Heart left ventricle (tissue), 16 donors: ENCODE data around the gene TMEM203. TPM values are rescaled to one million over a fixed set of nuclear protein-coding genes. Genes with fewer than 3 reads are reported as not detected.
A peak's percentile ranks its signal among the peaks of the same experiment; 100 is the strongest.

Experiments
- ATAC-seq, 4 donors: fragments of 200-7000 bp; cut with Tn5 transposase; one replicate each; pipeline ENCODE4 v1.9.1; 2020 to 2022; ENCODE audit warnings: moderate library complexity in 4 of 4, mild to moderate bottlenecking in 3 of 4, moderate number of reproducible peaks in 1 of 4
- DNase-seq, 5 donors: peaks; one replicate each; pipeline ENCODE4 v3.0.0-alpha.2; 2020
- H3K27ac ChIP-seq, 12 donors: fragments of 200-600 bp; sonication (generic) in 4 of 12; one replicate each; pipeline versions ENCODE4 v1.5.0 to v1.8.0; 2016 to 2022; ENCODE audit warnings: mild to moderate bottlenecking in 2 of 12
- H3K27me3 ChIP-seq, 9 donors: fragments of 200-600 bp; sonication (generic) in 2 of 9; one replicate each; pipeline versions ENCODE4 v1.5.1 to v1.8.0; 2016 to 2022; ENCODE audit warnings: mild to moderate bottlenecking in 3 of 9
- H3K36me3 ChIP-seq, 9 donors: fragments of 200-600 bp; sonication (generic) in 2 of 9; one replicate each; pipeline versions ENCODE4 v1.5.0 to v1.8.0; 2018 to 2022; ENCODE audit warnings: mild to moderate bottlenecking in 2 of 9
- H3K4me1 ChIP-seq, 12 donors: fragments of 200-600 bp; sonication (generic) in 4 of 12; one replicate each; pipeline versions ENCODE4 v1.5.0 to v1.8.0; 2016 to 2022; ENCODE audit warnings: mild to moderate bottlenecking in 3 of 12
- H3K4me3 ChIP-seq, 12 donors: fragments of 200-600 bp; sonication (generic) in 4 of 12; one replicate each; pipeline versions ENCODE4 v1.5.0 to v1.8.0; 2017 to 2022; ENCODE audit warnings: mild to moderate bottlenecking in 9 of 12, moderate library complexity in 4 of 12
- H3K9me3 ChIP-seq, 12 donors: fragments of 200-600 bp; sonication (generic) in 4 of 12; one replicate each; pipeline versions ENCODE4 v1.5.0 to v1.8.0; 2016 to 2022; ENCODE audit warnings: mild to moderate bottlenecking in 1 of 12
- CTCF ChIP-seq, 12 donors: fragments of 200-600 bp; sonication (generic) in 4 of 12; IDR thresholded peaks; one replicate each; pipeline versions ENCODE4 v1.5.0 to v1.8.0; 2018 to 2022; ENCODE audit warnings: antibody characterized with exemption in 12 of 12, mild to moderate bottlenecking in 5 of 12
- POLR2A ChIP-seq, 2 donors: fragments of 450-650 bp; IDR thresholded peaks; one replicate each; pipeline ENCODE4 v1.6.1; 2017; ENCODE audit warnings: antibody characterized with exemption in 2 of 2, mild to moderate bottlenecking in 2 of 2, moderate library complexity in 2 of 2
- WGBS, 4 donors: extraction: QIAGEN DNeasy Blood & Tissue Kit in 2 of 4; methylation state at CpG; one replicate each; pipeline versions ENCODE4 v1.1.5 to v1.1.7; 2013 to 2018; 5-methylcytosine and 5-hydroxymethylcytosine counted together
- intact Hi-C, 10 donors: fragments of 100-400 bp; cut with DNase I; formaldehyde crosslinking; loops; one replicate each; pipeline versions ENCODE4 v1.11.1 to v1.14.2; 2022
- polyA plus RNA-seq, 2 donors: library from polyadenylated mRNA; stranded (reverse); fragments of 200-250 nt; gene quantifications; one replicate each; pipeline ENCODE4 v1.2.3, GENCODE V29; 2013
- total RNA-seq, 9 donors: library from RNA; depleted of rRNA in 2 of 9; stranded (reverse); fragments of >200 nt in 2 of 9; fragmentation: NEBNext Ultra II Directional in 3 of 9; extraction: Animal tissue kit (Norgen Biotek cat#: 25700) in 3 of 9; gene quantifications; one replicate each; pipeline versions ENCODE4 v1.1.0 to v1.2.4, GENCODE V29; 2016 to 2023
- donor health status: ischemic (EF 13 %, LVEDD 7.1; RV severe dilation, severe dysfunction).
- donor health status: healthy with polysubstance abuse.
- donor health status: DM: no; HTN: yes; CAD: no.
- donor health status: DM: no; HTN: no; CAD: no.
- donor health status: ischemic (EF 25% LVEDD 6.9; RV normal size, moderate dysfunction).
- donor health status: ischemic (EF 25% LVEDD 5.7; RV mildly dilated, moderate dysfunction).
- donor health status: healthy.
- donor health status: DM: yes; HTN: yes; CAD: no.
- donor health status: ischemic (EF 35%, LVEDD 5.7; RV mildly dilated, moderate dysfunction).
- donor health status: nonischemic (EF 11% LVEDD 7.7; RV severe dilation, severe dysfunction).
- donor health status: DM: yes; HTN: yes; CAD: no.
- donor health status: PGD.
- donor health status: ischemic (EF 29% LVEDD 5.4; RV normal size, mild dysfunction).
- donor health status: nonischemic (EF 23%, LVEDD 6.1; RV moderate dilation, normal function).

Gene TMEM203
- total and polyA plus RNA-seq, 11 donors, result 30.8 to 52.0 (median 42.1) TPM

DNA sequence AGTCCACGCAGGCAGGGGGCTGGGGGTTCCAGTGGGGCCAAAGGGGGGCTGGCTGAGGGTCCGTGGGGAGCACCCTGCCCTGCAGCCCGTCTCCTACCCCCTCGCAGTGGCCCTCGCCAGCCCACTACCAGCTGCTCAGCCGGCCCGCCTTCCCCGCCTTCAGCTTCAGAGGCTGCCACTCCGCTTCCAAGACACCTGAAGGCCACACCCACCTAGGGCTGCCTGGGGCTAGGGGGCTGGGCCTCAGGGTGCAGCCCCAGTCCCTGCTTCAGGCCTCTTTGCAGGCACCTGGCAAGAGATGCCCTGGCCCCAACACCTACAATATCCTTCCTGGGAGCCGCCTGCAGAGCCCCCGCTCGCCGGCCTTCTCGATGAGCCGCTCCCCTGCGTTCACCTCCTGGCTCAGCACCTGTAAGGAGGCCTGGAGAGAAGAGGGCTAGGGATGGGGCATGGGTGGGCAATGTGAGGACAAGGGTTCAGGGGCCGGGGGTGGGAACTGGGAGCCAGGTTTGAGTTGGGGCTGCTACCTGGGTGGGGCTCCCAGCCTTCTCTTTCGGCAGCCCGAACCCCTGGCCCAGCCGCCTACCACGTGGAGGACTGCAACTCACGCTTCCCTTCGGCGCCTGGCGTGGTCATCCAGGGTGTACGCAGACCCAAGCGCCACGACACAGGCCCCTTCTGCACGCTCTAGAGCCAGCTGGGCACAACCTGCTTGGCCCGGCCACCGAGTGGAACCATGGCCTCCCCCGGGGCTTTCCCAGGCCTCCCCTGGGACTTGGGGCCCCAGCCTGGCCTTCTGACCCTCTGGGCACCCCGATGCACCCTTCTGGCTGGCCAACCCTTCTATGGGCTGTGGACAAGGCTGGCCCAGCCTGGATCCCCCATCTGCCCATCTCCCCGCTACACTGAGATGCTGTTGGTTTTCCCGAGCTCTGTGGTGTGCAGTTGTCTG, 47.4 kb upstream of the TMEM203 start:
- H3K27me3 ChIP-seq, result no peaks in the 10 kb centered on the region
- no peak overlapping the region for H3K4me3 ChIP-seq
- H3K4me1 ChIP-seq, result peaks cover 7 to 46% (median 27%) of the 10 kb centered on the region in 12 donors
- intact Hi-C loops, result no loop called here
- no peak overlapping the region for H3K27ac ChIP-seq
- DNase-seq, result peak in 1 of 5 donors; percentile 57
- WGBS, 4 donors, result 86 to 94% (median 91%) methylated on average over 31 to 35 of the region's 35 CpGs
- H3K9me3 ChIP-seq, result no peaks in the 10 kb centered on the region
- ATAC-seq, result no peak
- peaks cover 0 to 18% (median 12%) of the 10 kb centered on the region in 9 donors for H3K36me3 ChIP-seq
- TF ChIP-seq CTCF (IDR thresholded peaks at IDR 0.05), result no peak
- no peak for TF ChIP-seq POLR2A (IDR thresholded peaks at IDR 0.05)

- Histone ChIP-seq H3K27me3 (no peaks in the 10 kb centered on the region), H3K4me1 (peaks cover 6 to 43% (median 23%) of the 10 kb centered on the region in 12 donors), H3K4me3 (no peak overlapping the region), H3K27ac (no peak overlapping the region), H3K9me3 (no peaks in the 10 kb centered on the region), H3K36me3 (peaks cover 0 to 6% (median 2%) of the 10 kb centered on the region in 9 donors)
- TF ChIP-seq CTCF (IDR thresholded peaks at IDR 0.05) (no peak), POLR2A (IDR thresholded peaks at IDR 0.05) (no peak)
- intact Hi-C loops, result no loop called here
- DNase-seq (peak in 1 of 5 donors; percentile 65), ATAC-seq (no peak)
- WGBS, 4 donors, result 90 to 94% (median 90%) methylated on average over 16 to 22 of the region's 22 CpGs
Measured at GRCh38 chr9:137251490-137252268, 46.2 kb upstream of the TMEM203 start.

GRCh38 chr9:137251194-137251461, 45.7 kb upstream of the TMEM203 start, which contains the start of gene STPG3:
TSS of gene STPG3 (plus strand) at chr9:137251286. CDS start at chr9:137251287, 1 bp downstream.
- Histone ChIP-seq H3K27me3 (no peaks in the 10 kb centered on the region), H3K4me3 (no peak within 1 kb of the TSS), H3K36me3 (peaks cover 0 to under 1% (median 0%) of the 10 kb centered on the region in 9 donors), H3K27ac (peak within 1 kb of the TSS in 9 of 12 donors; percentile 8 to 63 (median 46)), H3K9me3 (no peaks in the 10 kb centered on the region), H3K4me1 (peaks cover under 1 to 37% (median 18%) of the 10 kb centered on the region in 12 donors)
- intact Hi-C loops, result no loop called here
- DNase-seq, result no peak
- no peak for TF ChIP-seq CTCF (IDR thresholded peaks at IDR 0.05)
- TF ChIP-seq POLR2A (IDR thresholded peaks at IDR 0.05), result no peak
- WGBS, 4 donors, result 60 to 83% (median 69%) methylated on average over 4 of the region's 4 CpGs
- ATAC-seq, result no peak
